Hepatic stellate cell (primary cell): ENCODE data around the gene LAMTOR2.

Experiments
- DNase-seq: peaks from one replicate; pipeline ENCODE4 v3.0.0; 2011; ENCODE audit warnings: low spot score

Gene LAMTOR2

GRCh38 chr1:156099282-156099681 is 44.7 kb downstream of the LAMTOR2 start:
- no peak for DNase-seq

- DNase-seq, result no peak
Observed at GRCh38 chr1:156100205-156100995, 45.8 kb downstream of the LAMTOR2 start.

GRCh38 chr1:156101880-156102279 is 47.3 kb downstream of the LAMTOR2 start:
- no peak for DNase-seq

- DNase-seq, result peak; percentile 63
Observed at GRCh38 chr1:156102633-156103511, 48.3 kb downstream of the LAMTOR2 start.

- peak; percentile 70 for DNase-seq
Observed at GRCh38 chr1:156103521-156103947, 49.0 kb downstream of the LAMTOR2 start.

GRCh38 chr1:156104065-156104810 is 49.7 kb downstream of the LAMTOR2 start:
- peak; percentile 94 for DNase-seq

GRCh38 chr1:156104861-156105832 is 50.6 kb downstream of the LAMTOR2 start:
- no peak for DNase-seq

- DNase-seq, result peak; percentile 58
Observed at GRCh38 chr1:156106624-156107488, 52.3 kb downstream of the LAMTOR2 start.

- no peak for DNase-seq
Observed at GRCh38 chr1:156108057-156108456, 53.5 kb downstream of the LAMTOR2 start.
